ENCODE measurements around the gene DDX55. TPM values are rescaled to one million over a fixed set of nuclear protein-coding genes. Genes with fewer than 3 reads are reported as not detected.
"Not testable (repeated sequence)": the region's sequence is repeated elsewhere in the genome, so short reads cannot be mapped to it uniquely, and the experiment has no call there.

DDX55 gene, protein sequence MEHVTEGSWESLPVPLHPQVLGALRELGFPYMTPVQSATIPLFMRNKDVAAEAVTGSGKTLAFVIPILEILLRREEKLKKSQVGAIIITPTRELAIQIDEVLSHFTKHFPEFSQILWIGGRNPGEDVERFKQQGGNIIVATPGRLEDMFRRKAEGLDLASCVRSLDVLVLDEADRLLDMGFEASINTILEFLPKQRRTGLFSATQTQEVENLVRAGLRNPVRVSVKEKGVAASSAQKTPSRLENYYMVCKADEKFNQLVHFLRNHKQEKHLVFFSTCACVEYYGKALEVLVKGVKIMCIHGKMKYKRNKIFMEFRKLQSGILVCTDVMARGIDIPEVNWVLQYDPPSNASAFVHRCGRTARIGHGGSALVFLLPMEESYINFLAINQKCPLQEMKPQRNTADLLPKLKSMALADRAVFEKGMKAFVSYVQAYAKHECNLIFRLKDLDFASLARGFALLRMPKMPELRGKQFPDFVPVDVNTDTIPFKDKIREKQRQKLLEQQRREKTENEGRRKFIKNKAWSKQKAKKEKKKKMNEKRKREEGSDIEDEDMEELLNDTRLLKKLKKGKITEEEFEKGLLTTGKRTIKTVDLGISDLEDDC
- polyA plus RNA-seq (2013, experiment 1 of 2): 18.3 TPM
- 18.1 TPM for polyA plus RNA-seq (2013, experiment 2 of 2)

DNA sequence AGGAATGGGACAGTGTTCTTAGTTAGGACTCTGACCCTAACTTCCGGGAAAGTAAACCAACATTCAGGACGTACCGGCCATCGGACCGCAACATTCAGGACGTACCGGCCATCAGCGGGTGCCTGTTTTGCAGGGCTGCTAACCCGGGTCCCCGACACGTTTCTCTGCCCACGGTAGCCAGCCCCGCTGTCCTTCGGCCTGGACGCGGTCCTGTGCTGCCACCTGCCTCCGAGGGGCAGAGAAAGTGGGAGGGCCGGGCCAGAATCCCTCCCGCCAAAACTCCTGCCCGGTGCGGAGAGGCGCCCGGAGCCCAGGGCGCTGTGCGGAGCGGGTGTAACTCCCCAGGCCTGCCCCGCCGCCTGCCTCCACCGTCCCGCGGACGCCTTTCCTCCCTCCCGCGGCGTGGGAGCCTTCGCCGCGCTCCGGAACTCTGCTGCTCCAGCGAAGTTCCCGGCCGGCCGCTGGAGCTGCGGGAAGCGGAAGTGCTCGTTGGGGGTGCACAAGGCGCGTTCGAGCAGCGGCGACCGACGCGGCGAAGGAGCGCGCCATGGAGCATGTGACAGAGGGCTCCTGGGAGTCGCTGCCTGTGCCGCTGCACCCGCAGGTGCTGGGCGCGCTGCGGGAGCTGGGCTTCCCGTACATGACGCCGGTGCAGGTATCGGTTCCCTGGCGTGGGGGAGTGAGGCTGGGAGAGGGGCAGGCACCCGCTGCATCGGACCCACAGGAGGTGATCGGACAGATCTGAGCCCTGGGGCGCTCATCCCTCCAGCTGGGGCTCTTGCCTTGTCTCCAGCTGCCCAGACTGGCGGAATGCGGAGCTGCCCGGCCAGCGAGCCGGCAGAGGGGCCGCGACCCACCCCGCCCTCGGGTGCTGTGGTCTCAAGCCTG lies at the start of gene DDX55:
Gene DDX55 (plus strand): TSS at position 498 of the 888 bp plus-strand sequence. CDS start 50 bp downstream, at position 548.
- Histone ChIP-seq H3K4me1 (ENCODE audit: control insufficient read depth in 2 of 2, insufficient read depth in 1 of 2, low read depth in 1 of 2, low read length in 2 of 2) (peaks cover 3 to 7% of the 10 kb centered on the region in 2 donors), H3K79me1 (ENCODE audit: low read depth, low read length) (peaks cover 6% of the 10 kb centered on the region), H3K36me3 (replicated peaks in 1 of 2; ENCODE audit: control insufficient read depth in 2 of 2, insufficient read depth in 2 of 2, low read length in 2 of 2) (peaks cover 16 to 63% of the 10 kb centered on the region in 2 donors), H2BK120ac (ENCODE audit: low read depth, low read length) (no peak within 1 kb of the TSS), H3K23ac (ENCODE audit: low read depth, low read length, poor library complexity) (peak within 1 kb of the TSS; percentile 96), H3K4me3 (ENCODE audit: low read length in 2 of 2) (peak within 1 kb of the TSS; percentile 95 to 100), H4K8ac (ENCODE audit: low read depth, low read length) (peak within 1 kb of the TSS; percentile 86), H3K14ac (ENCODE audit: low read length) (peak within 1 kb of the TSS; percentile 99), H3K9me3 (replicated peaks in 1 of 2; ENCODE audit: control insufficient read depth in 2 of 2, insufficient read depth in 1 of 2, low read depth in 1 of 2, low read length in 2 of 2) (no peaks in the 10 kb centered on the region), H3K9ac (ENCODE audit: low read depth, low read length, poor library complexity) (peak within 1 kb of the TSS; percentile 99), H3K4me2 (ENCODE audit: insufficient read depth, low read length, poor library complexity, severe bottlenecking) (peak within 1 kb of the TSS; percentile 92), H2BK12ac (ENCODE audit: low read length) (no peak within 1 kb of the TSS), H2BK15ac (ENCODE audit: low read length) (no peak within 1 kb of the TSS), H2AFZ (ENCODE audit: low read length) (peak within 1 kb of the TSS; percentile 91), H2BK5ac (ENCODE audit: low read length) (peak within 1 kb of the TSS; percentile 91), H2AK5ac (ENCODE audit: low read depth, low read length) (peak within 1 kb of the TSS; percentile 92), H3K27me3 (ENCODE audit: control insufficient read depth in 3 of 3, insufficient read depth in 3 of 3, low read depth in 1 of 3, low read length in 3 of 3) (no peaks in the 10 kb centered on the region), H3K27ac (replicated peaks; ENCODE audit: low read length) (peak within 1 kb of the TSS; percentile 82), H4K91ac (ENCODE audit: low read depth, low read length, poor library complexity) (peak within 1 kb of the TSS; percentile 86), H3K4ac (ENCODE audit: low read length) (peak within 1 kb of the TSS; percentile 17), H3K18ac (ENCODE audit: low read length) (peak within 1 kb of the TSS; percentile 100)
- peak; percentile 85 for DNase-seq (ENCODE audit: low spot score)
- WGBS, 2 donors (ENCODE audit: extremely low coverage in 2 of 2, insufficient read length in 2 of 2, insufficient replicate concordance in 1 of 2): no CpG with 5 or more reads among the region's 81 CpGs

DNA sequence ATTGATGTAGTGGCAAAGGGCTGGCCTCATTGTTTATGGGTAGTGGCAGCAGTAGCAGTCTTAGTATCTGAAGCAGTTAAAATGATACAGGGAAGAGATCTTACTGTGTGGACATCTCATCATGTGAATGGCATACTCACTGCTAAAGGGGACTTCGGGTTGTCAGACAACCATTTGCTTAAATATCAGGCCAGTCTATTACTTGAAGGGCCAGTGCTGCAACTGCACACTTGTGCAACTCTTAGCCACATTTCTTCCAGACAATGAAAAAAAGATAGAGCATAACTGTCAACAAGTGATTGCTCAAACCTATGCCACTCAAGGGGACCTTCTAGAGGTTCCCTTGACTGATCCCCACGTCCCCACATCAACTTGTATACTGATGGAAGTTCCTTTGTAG lies 47.8 kb upstream of the DDX55 start:
- not testable (repeated sequence) for H3K27ac ChIP-seq (replicated peaks; ENCODE audit: low read length); H3K4me3 ChIP-seq (ENCODE audit: low read length in 2 of 2); H3K9me3 ChIP-seq (replicated peaks in 1 of 2; ENCODE audit: control insufficient read depth in 2 of 2, insufficient read depth in 1 of 2, low read depth in 1 of 2, low read length in 2 of 2); H2BK5ac ChIP-seq (ENCODE audit: low read length); H3K18ac ChIP-seq (ENCODE audit: low read length); H3K4me2 ChIP-seq (ENCODE audit: insufficient read depth, low read length, poor library complexity, severe bottlenecking); H2BK15ac ChIP-seq (ENCODE audit: low read length); H3K4me1 ChIP-seq (ENCODE audit: control insufficient read depth in 2 of 2, insufficient read depth in 1 of 2, low read depth in 1 of 2, low read length in 2 of 2); H3K23ac ChIP-seq (ENCODE audit: low read depth, low read length, poor library complexity); H3K14ac ChIP-seq (ENCODE audit: low read length); H4K91ac ChIP-seq (ENCODE audit: low read depth, low read length, poor library complexity); DNase-seq (ENCODE audit: low spot score); H2BK120ac ChIP-seq (ENCODE audit: low read depth, low read length); H2AK5ac ChIP-seq (ENCODE audit: low read depth, low read length); H4K8ac ChIP-seq (ENCODE audit: low read depth, low read length); H2AFZ ChIP-seq (ENCODE audit: low read length); H3K36me3 ChIP-seq (replicated peaks in 1 of 2; ENCODE audit: control insufficient read depth in 2 of 2, insufficient read depth in 2 of 2, low read length in 2 of 2); H3K9ac ChIP-seq (ENCODE audit: low read depth, low read length, poor library complexity); H3K4ac ChIP-seq (ENCODE audit: low read length); H3K79me1 ChIP-seq (ENCODE audit: low read depth, low read length); H2BK12ac ChIP-seq (ENCODE audit: low read length)
- no CpG with 5 or more reads among the region's 2 CpGs for WGBS, 2 donors (ENCODE audit: extremely low coverage in 2 of 2, insufficient read length in 2 of 2, insufficient replicate concordance in 1 of 2)
- peaks cover 0 to 23% (median 0%) of the 10 kb centered on the region in 3 experiments for H3K27me3 ChIP-seq (ENCODE audit: control insufficient read depth in 3 of 3, insufficient read depth in 3 of 3, low read depth in 1 of 3, low read length in 3 of 3)

DNA sequence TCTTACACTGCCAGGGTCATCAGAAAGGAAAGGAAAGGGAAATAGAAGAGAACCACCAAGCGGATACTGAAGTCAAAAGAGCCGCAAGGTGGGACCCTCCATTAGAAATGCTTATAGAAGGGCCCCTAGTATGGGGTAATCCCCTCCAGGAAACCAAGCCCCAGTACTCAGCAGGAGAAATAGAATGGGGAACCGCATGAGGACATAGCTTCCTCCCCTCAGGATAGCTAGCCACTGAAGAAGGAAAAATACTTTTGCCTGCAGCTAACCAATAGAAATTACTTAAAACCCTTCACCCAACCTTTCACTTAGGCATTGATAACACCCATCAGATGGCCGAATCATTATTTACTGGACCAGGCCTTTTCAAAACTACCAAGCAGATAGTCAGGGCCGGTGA lies 47.1 kb upstream of the DDX55 start:
- not testable (repeated sequence) for H3K36me3 ChIP-seq (replicated peaks in 1 of 2; ENCODE audit: control insufficient read depth in 2 of 2, insufficient read depth in 2 of 2, low read length in 2 of 2); H3K4me1 ChIP-seq (ENCODE audit: control insufficient read depth in 2 of 2, insufficient read depth in 1 of 2, low read depth in 1 of 2, low read length in 2 of 2); H3K79me1 ChIP-seq (ENCODE audit: low read depth, low read length); H2AFZ ChIP-seq (ENCODE audit: low read length); H2BK12ac ChIP-seq (ENCODE audit: low read length); H2BK15ac ChIP-seq (ENCODE audit: low read length); H4K8ac ChIP-seq (ENCODE audit: low read depth, low read length); H3K4ac ChIP-seq (ENCODE audit: low read length); H3K4me2 ChIP-seq (ENCODE audit: insufficient read depth, low read length, poor library complexity, severe bottlenecking); H2BK120ac ChIP-seq (ENCODE audit: low read depth, low read length); H3K27ac ChIP-seq (replicated peaks; ENCODE audit: low read length); DNase-seq (ENCODE audit: low spot score); H2BK5ac ChIP-seq (ENCODE audit: low read length); H3K9me3 ChIP-seq (replicated peaks in 1 of 2; ENCODE audit: control insufficient read depth in 2 of 2, insufficient read depth in 1 of 2, low read depth in 1 of 2, low read length in 2 of 2); H4K91ac ChIP-seq (ENCODE audit: low read depth, low read length, poor library complexity); H2AK5ac ChIP-seq (ENCODE audit: low read depth, low read length); H3K9ac ChIP-seq (ENCODE audit: low read depth, low read length, poor library complexity); H3K23ac ChIP-seq (ENCODE audit: low read depth, low read length, poor library complexity); H3K18ac ChIP-seq (ENCODE audit: low read length); H3K14ac ChIP-seq (ENCODE audit: low read length); H3K4me3 ChIP-seq (ENCODE audit: low read length in 2 of 2)
- no CpG with 5 or more reads among the region's 5 CpGs for WGBS, 2 donors (ENCODE audit: extremely low coverage in 2 of 2, insufficient read length in 2 of 2, insufficient replicate concordance in 1 of 2)
- peaks cover 0 to 23% (median 0%) of the 10 kb centered on the region in 3 experiments for H3K27me3 ChIP-seq (ENCODE audit: control insufficient read depth in 3 of 3, insufficient read depth in 3 of 3, low read depth in 1 of 3, low read length in 3 of 3)
